H1 (cell line): Measurements from ENCODE around the gene HSPA6. TPM values are rescaled to one million over a fixed set of nuclear protein-coding genes. Genes with fewer than 3 reads are reported as not detected.
A peak's percentile ranks its signal among the peaks of the same experiment; 100 is the strongest.
"Not testable (repeated sequence)": the region's sequence is repeated elsewhere in the genome, so short reads cannot be mapped to it uniquely, and the experiment has no call there.

Experiments used
- CTCF ChIA-PET: fragments of 300-600 bp; sonication (Branson Sonifier 250); formaldehyde crosslinking; loops from one replicate; lab custom pipeline; 2021; ENCODE audit not compliant: partially characterized antibody; lab: Charles Lee
- POLR2A ChIA-PET: fragments of 300-600 bp; sonication (Branson Sonifier 250); formaldehyde crosslinking; loops from one replicate; lab custom pipeline; 2021; ENCODE audit warnings: inconsistent platforms; ENCODE audit not compliant: partially characterized antibody; lab: Charles Lee
- DNase-seq, 2 experiments: peaks; one replicate each; pipeline versions ENCODE4 v3.0.0 to v3.0.0-alpha.2; 2010 to 2022; ENCODE audit warnings: low spot score in 2 of 2, low read depth in 1 of 2, mixed read lengths in 1 of 2
- FAIRE-seq: peaks from 2 replicates; lab custom pipeline; 2011; peaks lifted over from hg19 to GRCh38; lab: Jason Lieb, UNC
- H2AFZ ChIP-seq: 2 replicates; pipeline ENCODE4 v1.8.1; 2012; ENCODE audit warnings: low read length, inconsistent platforms
- H2AK5ac ChIP-seq: 2 replicates; pipeline ENCODE4 v1.6.1; 2013; ENCODE audit warnings: low read depth, low read length
- H2BK120ac ChIP-seq: replicated peaks from 2 replicates; pipeline ENCODE3; 2013; ENCODE audit warnings: low read depth, low read length, inconsistent platforms
- H2BK12ac ChIP-seq: 2 replicates; pipeline ENCODE4 v1.6.1; 2013; ENCODE audit warnings: low read depth, low read length
- H2BK15ac ChIP-seq: 2 replicates; pipeline ENCODE4 v1.6.1; 2013; ENCODE audit warnings: low read length
- H2BK20ac ChIP-seq: 2 replicates; pipeline ENCODE4 v1.6.1; 2013; ENCODE audit warnings: low read length
- H2BK5ac ChIP-seq: 2 replicates; pipeline ENCODE4 v1.6.1; 2013; ENCODE audit warnings: low read depth, low read length
- H3K14ac ChIP-seq: 2 replicates; pipeline ENCODE4 v1.6.1; 2013; ENCODE audit warnings: inconsistent platforms; ENCODE audit not compliant: insufficient read length
- H3K18ac ChIP-seq: 2 replicates; pipeline ENCODE4 v1.6.1; 2013; ENCODE audit warnings: low read length; ENCODE audit errors: extremely low read depth
- H3K23ac ChIP-seq: 2 replicates; pipeline ENCODE4 v1.6.1; 2013; ENCODE audit warnings: inconsistent platforms; ENCODE audit not compliant: insufficient read length
- H3K23me2 ChIP-seq: 2 replicates; pipeline ENCODE4 v1.6.1; 2013; ENCODE audit warnings: low read depth, low read length
- H3K27ac ChIP-seq: 2 replicates; pipeline ENCODE4 v1.6.1; 2011; ENCODE audit warnings: low read depth, low read length, inconsistent platforms
- H3K27me3 ChIP-seq, 4 experiments: replicated peaks in 1 of 4; 1 replicate in 1 of 4; 2 replicates in 3 of 4; pipeline versions ENCODE4 v1.6.1 to v1.8.1; 2011 to 2013; ENCODE audit warnings: low read length in 3 of 4, mild to moderate bottlenecking in 3 of 4, inconsistent platforms in 2 of 4, mixed read lengths in 2 of 4, moderate library complexity in 1 of 4; ENCODE audit not compliant: control insufficient read depth in 3 of 4, insufficient read depth in 3 of 4; ENCODE audit errors: extremely low read depth in 1 of 4
- H3K36me3 ChIP-seq, 4 experiments: 2 replicates each; pipeline versions ENCODE4 v1.6.1 to v1.8.1; 2011 to 2013; ENCODE audit warnings: mild to moderate bottlenecking in 4 of 4, low read length in 3 of 4, moderate library complexity in 2 of 4, control low read depth in 1 of 4, inconsistent platforms in 1 of 4; ENCODE audit not compliant: insufficient read depth in 4 of 4, control insufficient read depth in 2 of 4
- H3K4ac ChIP-seq: replicated peaks from 2 replicates; pipeline ENCODE3; 2013; ENCODE audit warnings: low read length, low read depth, mixed read lengths, inconsistent platforms; ENCODE audit not compliant: insufficient read length
- H3K4me1 ChIP-seq, 4 experiments: replicated peaks in 1 of 4; 1 replicate in 1 of 4; 2 replicates in 3 of 4; pipeline versions ENCODE4 v1.6.1 to v1.8.1; 2011 to 2013; ENCODE audit warnings: low read length in 3 of 4, inconsistent platforms in 2 of 4, mixed read lengths in 1 of 4; ENCODE audit not compliant: insufficient read depth in 4 of 4, control insufficient read depth in 3 of 4
- H3K4me2 ChIP-seq, 2 experiments: 2 replicates each; pipeline versions ENCODE4 v1.6.1 to v1.8.1; 2011 to 2013; ENCODE audit warnings: low read depth in 2 of 2, low read length in 2 of 2, control low read depth in 1 of 2, inconsistent platforms in 1 of 2, mild to moderate bottlenecking in 1 of 2; ENCODE audit not compliant: insufficient read depth in 1 of 2
- H3K4me3 ChIP-seq, 4 experiments: fragments of 200-600, 300-600 bp in 1 of 4; sonication (generic), shearing (Covaris generic), sonication (Bioruptor Twin) in 1 of 4; 2 replicates each; pipeline versions ENCODE4 v1.5.1 to v1.8.1; 2011 to 2016; ENCODE audit warnings: low read length in 4 of 4, low read depth in 3 of 4, control low read depth in 2 of 4, inconsistent platforms in 2 of 4, mild to moderate bottlenecking in 2 of 4, mixed read lengths in 1 of 4, moderate library complexity in 1 of 4; ENCODE audit not compliant: insufficient read depth in 2 of 4; ENCODE audit errors: extremely low read depth in 1 of 4
- H3K56ac ChIP-seq: replicated peaks from 2 replicates; pipeline ENCODE3; 2013; ENCODE audit warnings: low read depth, mild to moderate bottlenecking, mixed read lengths, low read length, inconsistent platforms; ENCODE audit not compliant: insufficient read length
- H3K79me1 ChIP-seq: 2 replicates; pipeline ENCODE4 v1.6.1; 2013; ENCODE audit warnings: low read depth, low read length, control low read depth
- H3K79me2 ChIP-seq, 2 experiments: 2 replicates each; pipeline versions ENCODE4 v1.6.1 to v1.8.1; 2012 to 2013; ENCODE audit warnings: low read length in 2 of 2, mild to moderate bottlenecking in 2 of 2, inconsistent platforms in 1 of 2; ENCODE audit not compliant: insufficient read depth in 2 of 2, control insufficient read depth in 1 of 2
- H3K9ac ChIP-seq, 4 experiments: replicated peaks in 1 of 4; 1 replicate in 1 of 4; 2 replicates in 3 of 4; pipeline versions ENCODE4 v1.6.1 to v1.8.1; 2011 to 2013; ENCODE audit warnings: low read depth in 3 of 4, low read length in 3 of 4, control low read depth in 2 of 4, mild to moderate bottlenecking in 2 of 4, moderate library complexity in 2 of 4, inconsistent platforms in 1 of 4; ENCODE audit errors: extremely low read depth in 1 of 4
- H3K9me3 ChIP-seq, 2 experiments: 2 replicates each; pipeline versions ENCODE4 v1.6.1 to v1.8.1; 2012 to 2013; ENCODE audit warnings: mild to moderate bottlenecking in 2 of 2, moderate library complexity in 2 of 2, control low read depth in 1 of 2, inconsistent platforms in 1 of 2, low read depth in 1 of 2, low read length in 1 of 2, mixed read lengths in 1 of 2; ENCODE audit not compliant: insufficient read depth in 2 of 2
- H4K20me1 ChIP-seq, 2 experiments: replicated peaks in 1 of 2; 2 replicates each; pipeline versions ENCODE3 to v1.8.1; 2011 to 2013; ENCODE audit warnings: inconsistent platforms in 2 of 2, low read length in 2 of 2, mild to moderate bottlenecking in 1 of 2; ENCODE audit not compliant: insufficient read depth in 2 of 2, control insufficient read depth in 1 of 2
- H4K5ac ChIP-seq: 2 replicates; pipeline ENCODE4 v1.6.1; 2013; ENCODE audit warnings: low read length, low read depth, mixed read lengths, inconsistent platforms; ENCODE audit not compliant: insufficient read length
- H4K8ac ChIP-seq: 2 replicates; pipeline ENCODE4 v1.8.0; 2013; ENCODE audit warnings: mild to moderate bottlenecking, moderate library complexity, low read length, inconsistent platforms; ENCODE audit not compliant: insufficient read depth; ENCODE audit errors: extremely low read depth
- H4K91ac ChIP-seq: replicated peaks from 2 replicates; pipeline ENCODE3; 2013; ENCODE audit warnings: low read length, mixed read lengths, inconsistent platforms; ENCODE audit not compliant: insufficient read length
- ASH2L ChIP-seq: fragments of 200-600, 300-600 bp; sonication (generic); IDR thresholded peaks from one replicate; pipeline ENCODE4 v1.7.1; 2017; ENCODE audit warnings: low read length
- FOSL1 ChIP-seq: IDR thresholded peaks from 2 replicates; pipeline ENCODE4 v1.6.1; 2011; ENCODE audit warnings: mild to moderate bottlenecking, low read depth, low read length, moderate library complexity; ENCODE audit not compliant: insufficient read depth
- POU5F1 ChIP-seq: IDR thresholded peaks from 2 replicates; pipeline ENCODE4 v1.6.1; 2011; ENCODE audit warnings: low read depth, mild to moderate bottlenecking, low read length, moderate library complexity
- WGBS, 2 experiments: shearing (Covaris generic) in 1 of 2; methylation state at CpG; one replicate each; pipeline versions ENCODE4 v1.1.6 to v1.1.7; 2013 to 2015; ENCODE audit warnings: low lambda C conversion rate in 2 of 2, mixed read lengths in 2 of 2, inconsistent platforms in 1 of 2, low coverage in 1 of 2, missing lambda C conversion rate in 1 of 2; ENCODE audit not compliant: insufficient replicate concordance in 2 of 2, insufficient coverage in 1 of 2, insufficient read length in 1 of 2; ENCODE audit errors: extremely low coverage in 1 of 2, missing lambda C conversion rate in 1 of 2; 5-methylcytosine and 5-hydroxymethylcytosine counted together
- polyA plus RNA-seq, 7 experiments: library from polyadenylated mRNA; depleted of rRNA in 3 of 7; stranded (reverse) in 5 of 7; unstranded in 2 of 7; fragments of >200 nt in 5 of 7; fragments of 200-250 nt in 2 of 7; gene quantifications; 1 replicate in 5 of 7; 2 replicates in 1 of 7; 4 replicates in 1 of 7; pipeline versions ENCODE4 v1.2.1 to v1.2.3, GENCODE V29; 2011 to 2013; ENCODE audit warnings: missing spikeins in 2 of 7, mixed read lengths in 2 of 7
- total RNA-seq: library from RNA; stranded (reverse); fragmentation: NEBNext Ultra II Directional; extraction: Animal tissue kit (Norgen Biotek cat#: 25700); gene quantifications from 2 replicates; pipeline ENCODE4 v1.2.1, GENCODE V29; 2021

Gene HSPA6
- total and polyA plus RNA-seq, 2 of the 8 experiments (the other 6 are each of a cell fraction or from before 2014, with no cell fraction given): 0.06 to 0.15 TPM

- TF ChIP-seq POU5F1: no peak
- TF ChIP-seq FOSL1: no peak
- TF ChIP-seq ASH2L: no peak
Measured at GRCh38 chr1:161511756-161512060, 12.6 kb upstream of the HSPA6 start (continued).

- H4K91ac ChIP-seq, H2BK20ac ChIP-seq, H3K4me2 ChIP-seq, H3K9ac ChIP-seq, H4K5ac ChIP-seq, H2BK120ac ChIP-seq, H3K4ac ChIP-seq, H3K9me3 ChIP-seq, H2BK12ac ChIP-seq, H3K27ac ChIP-seq, H2BK15ac ChIP-seq, H3K56ac ChIP-seq, H2AK5ac ChIP-seq, CTCF ChIA-PET, POLR2A ChIA-PET, H3K23ac ChIP-seq, H4K20me1 ChIP-seq, H2AFZ ChIP-seq, H3K36me3 ChIP-seq, H3K18ac ChIP-seq, H3K4me3 ChIP-seq, H3K79me2 ChIP-seq, H2BK5ac ChIP-seq, DNase-seq, H4K8ac ChIP-seq, H3K23me2 ChIP-seq, H3K79me1 ChIP-seq, H3K27me3 ChIP-seq, H3K14ac ChIP-seq, H3K4me1 ChIP-seq: not testable (repeated sequence)
- 86% methylated on average over 5 of the region's 6 CpGs; no CpG with 5 or more reads in 1 of the 2 experiments for WGBS, 2 experiments
- FAIRE-seq: peak; percentile 66
Measured at GRCh38 chr1:161512636-161513447, 11.5 kb upstream of the HSPA6 start.
